Esophagus squamous epithelium (tissue), 5 donors: Measurements from ENCODE around the gene IFT122. TPM values are rescaled to one million over a fixed set of nuclear protein-coding genes. Genes with fewer than 3 reads are reported as not detected.

Experiments
- DNase-seq: peaks from one replicate; lab custom pipeline; 2025; lab: John Stamatoyannopoulos, UW
- H3K27ac ChIP-seq, 4 donors: fragments of 200-600 bp; sonication (generic); one replicate each; pipeline ENCODE4 v1.5.1; 2016 to 2019; ENCODE audit warnings: mild to moderate bottlenecking in 1 of 4
- H3K27me3 ChIP-seq, 4 donors: fragments of 200-600 bp; sonication (generic); 1 replicate in 3 of 4; 2 replicates in 1 of 4; pipeline versions ENCODE4 v1.5.1 to v1.6.0; 2017 to 2021; ENCODE audit warnings: antibody characterized with exemption in 1 of 4
- H3K36me3 ChIP-seq, 3 donors: fragments of 200-600 bp; sonication (generic); one replicate each; pipeline ENCODE4 v1.5.1; 2016 to 2019
- H3K4me1 ChIP-seq, 3 donors: fragments of 200-600 bp; sonication (generic); one replicate each; pipeline ENCODE4 v1.5.1; 2017 to 2019
- H3K4me3 ChIP-seq, 4 donors: fragments of 200-600 bp; sonication (generic); 1 replicate in 3 of 4; 2 replicates in 1 of 4; pipeline ENCODE4 v1.5.1; 2016 to 2019; ENCODE audit warnings: mild to moderate bottlenecking in 2 of 4, moderate library complexity in 1 of 4
- H3K9me3 ChIP-seq, 3 donors: fragments of 200-600 bp; sonication (generic); one replicate each; pipeline ENCODE4 v1.5.1; 2016 to 2019
- CTCF ChIP-seq, 6 experiments: fragments of 450-650 bp in 4 of 6; fragments of 200-600 bp in 2 of 6; sonication (generic) in 2 of 6; IDR thresholded peaks; one replicate each; pipeline ENCODE4 v1.5.1; 2016 to 2019; ENCODE audit warnings: antibody characterized with exemption in 6 of 6, mild to moderate bottlenecking in 4 of 6, moderate library complexity in 4 of 6
- POLR2A ChIP-seq, 4 donors: fragments of 450-650 bp; IDR thresholded peaks; one replicate each; pipeline ENCODE4 v1.6.1; 2017; ENCODE audit warnings: antibody characterized with exemption in 4 of 4, mild to moderate bottlenecking in 4 of 4, moderate library complexity in 3 of 4
- WGBS, 2 donors: methylation state at CpG; one replicate each; pipeline ENCODE4 v1.1.5; 2018; 5-methylcytosine and 5-hydroxymethylcytosine counted together
- intact Hi-C: fragments of 100-400 bp; cut with DNase I; formaldehyde crosslinking; loops from one replicate; pipeline ENCODE4 v1.15.0; 2022
- total RNA-seq, 4 donors: library from RNA; depleted of rRNA; stranded (reverse); fragments of >200 nt; gene quantifications; one replicate each; pipeline ENCODE4 v1.1.0, GENCODE V29; 2016
- donor health status: DM: yes; HTN: yes; CAD: no.

IFT122 gene
- total RNA-seq, 4 donors from 2014 or later = 6.0 to 26.5 (median 11.5) TPM

GRCh38 chr3:129530251-129530791 lies 90.3 kb downstream of the IFT122 start:
- no peak for DNase-seq
- TF ChIP-seq CTCF (IDR thresholded peaks at IDR 0.05) = no peak
- no peak for TF ChIP-seq POLR2A (IDR thresholded peaks at IDR 0.05)
- intact Hi-C loops = no loop called here
- WGBS, 2 donors = 42 to 43% methylated on average over 6 of the region's 6 CpGs
- Histone ChIP-seq H3K4me1 (peaks cover 0 to 6% (median 0%) of the 10 kb centered on the region in 3 donors), H3K27ac (no peak overlapping the region), H3K36me3 (no peaks in the 10 kb centered on the region), H3K4me3 (no peak overlapping the region), H3K9me3 (no peaks in the 10 kb centered on the region), H3K27me3 (no peaks in the 10 kb centered on the region)

- Histone ChIP-seq H3K27ac (no peak overlapping the region), H3K36me3 (no peaks in the 10 kb centered on the region), H3K4me3 (no peak overlapping the region), H3K4me1 (peaks cover 0 to 6% (median 0%) of the 10 kb centered on the region in 3 donors), H3K27me3 (no peaks in the 10 kb centered on the region), H3K9me3 (no peaks in the 10 kb centered on the region)
- TF ChIP-seq CTCF (IDR thresholded peaks at IDR 0.05) = no peak
- no peak for TF ChIP-seq POLR2A (IDR thresholded peaks at IDR 0.05)
- DNase-seq = no peak
- intact Hi-C loops = no loop called here
- 92 to 100% methylated on average over 1 to 5 of the region's 13 CpGs for WGBS, 2 donors
These were observed 90.8 kb downstream of the IFT122 start for GRCh38 chr3:129530821-129531220.

GRCh38 chr3:129531699-129532098 lies 91.7 kb downstream of the IFT122 start:
- Histone ChIP-seq H3K4me3 (no peak overlapping the region), H3K27ac (no peak overlapping the region), H3K27me3 (no peaks in the 10 kb centered on the region), H3K4me1 (peaks cover 0 to 6% (median 0%) of the 10 kb centered on the region in 3 donors), H3K9me3 (no peaks in the 10 kb centered on the region), H3K36me3 (no peaks in the 10 kb centered on the region)
- TF ChIP-seq CTCF (IDR thresholded peaks at IDR 0.05) = no peak
- TF ChIP-seq POLR2A (IDR thresholded peaks at IDR 0.05) = no peak
- intact Hi-C loops = no loop called here
- 86 to 88% methylated on average over 9 to 11 of the region's 11 CpGs for WGBS, 2 donors
- DNase-seq = no peak

GRCh38 chr3:129532261-129532660 lies 92.2 kb downstream of the IFT122 start:
- no peak for DNase-seq
- no peaks in the 10 kb centered on the region for H3K9me3 ChIP-seq
- no peaks in the 10 kb centered on the region for H3K27me3 ChIP-seq
- TF ChIP-seq CTCF (IDR thresholded peaks at IDR 0.05) (no peak), POLR2A (IDR thresholded peaks at IDR 0.05) (no peak)
- no peaks in the 10 kb centered on the region for H3K36me3 ChIP-seq
- no peak overlapping the region for H3K27ac ChIP-seq
- 92 to 94% methylated on average over 10 to 20 of the region's 20 CpGs for WGBS, 2 donors
- H3K4me3 ChIP-seq = no peak overlapping the region
- H3K4me1 ChIP-seq = peaks cover 0 to 6% (median 0%) of the 10 kb centered on the region in 3 donors
- intact Hi-C loops = no loop called here

GRCh38 chr3:129533406-129533805 lies 93.4 kb downstream of the IFT122 start:
- no peak for DNase-seq
- H3K27ac ChIP-seq = no peak overlapping the region
- peaks cover 0 to 6% (median 0%) of the 10 kb centered on the region in 3 donors for H3K4me1 ChIP-seq
- H3K27me3 ChIP-seq = peaks cover 0 to 7% (median 0%) of the 10 kb centered on the region in 4 donors
- TF ChIP-seq POLR2A (IDR thresholded peaks at IDR 0.05) (no peak), CTCF (IDR thresholded peaks at IDR 0.05) (no peak)
- H3K36me3 ChIP-seq = no peaks in the 10 kb centered on the region
- WGBS, 2 donors = 89 to 91% methylated on average over 11 to 13 of the region's 16 CpGs
- intact Hi-C loops = no loop called here
- H3K4me3 ChIP-seq = no peak overlapping the region
- H3K9me3 ChIP-seq = no peaks in the 10 kb centered on the region
